GM18858 (cell line): ENCODE measurements around the gene HENMT1.

Experiments
- ATAC-seq: cut with Tn5 transposase; IDR thresholded peaks from one replicate; pipeline ENCODE4 v1.9.1; 2021; ENCODE audit not compliant: unreplicated experiment

HENMT1 gene

GRCh38 chr1:108628665-108629064 is 32.2 kb downstream of the HENMT1 start:
- no peak for ATAC-seq

GRCh38 chr1:108627951-108628350 is 32.9 kb downstream of the HENMT1 start:
- no peak for ATAC-seq

- no peak for ATAC-seq
Measured at GRCh38 chr1:108627256-108627655, 33.6 kb downstream of the HENMT1 start.

- no peak for ATAC-seq
Measured at GRCh38 chr1:108624069-108624468, 36.8 kb downstream of the HENMT1 start.

GRCh38 chr1:108617724-108618056 is 43.2 kb downstream of the HENMT1 start:
- ATAC-seq: no peak

GRCh38 chr1:108617008-108617723 is 43.7 kb downstream of the HENMT1 start:
- no peak for ATAC-seq

GRCh38 chr1:108615544-108615943 is 45.3 kb downstream of the HENMT1 start:
- ATAC-seq: no peak

- no peak for ATAC-seq
Measured at GRCh38 chr1:108612496-108612895, 48.4 kb downstream of the HENMT1 start.

- no peak for ATAC-seq
Measured at GRCh38 chr1:108611984-108612383, 48.9 kb downstream of the HENMT1 start.

GRCh38 chr1:108610073-108610472 is 50.8 kb downstream of the HENMT1 start:
- ATAC-seq: no peak

- ATAC-seq: no peak
Measured at GRCh38 chr1:108609483-108610049, 51.3 kb downstream of the HENMT1 start.

GRCh38 chr1:108606478-108606877 is 54.4 kb downstream of the HENMT1 start:
- ATAC-seq: no peak

- ATAC-seq: no peak
Measured at GRCh38 chr1:108605633-108606032, 55.3 kb downstream of the HENMT1 start.

GRCh38 chr1:108601708-108602410 is 59.0 kb downstream of the HENMT1 start:
- ATAC-seq: no peak

- ATAC-seq: no peak
Measured at GRCh38 chr1:108600504-108600903, 60.4 kb downstream of the HENMT1 start.

GRCh38 chr1:108598340-108598739 is 62.6 kb downstream of the HENMT1 start:
- ATAC-seq: no peak
